HT-29 (cell line): ENCODE measurements around the gene GYPA. TPM values are rescaled to one million over a fixed set of nuclear protein-coding genes. Genes with fewer than 3 reads are reported as not detected.

Experiments
- total RNA-seq: library from RNA; depleted of rRNA; stranded (reverse); fragments of >200 nt; shearing (Covaris generic); gene quantifications from 2 replicates; pipeline ENCODE4 v1.2.3, GENCODE V29; 2014; rRNA removed

GYPA gene
- total RNA-seq, 1 experiment from 2014 or later, result not detected

Other genes starting within 250 kb of the GYPA start
- not detected in 2 replicates for gene GYPE, start 235.2 kb downstream of the GYPA start, total RNA-seq
- gene GYPB, start 121.3 kb downstream of the GYPA start, total RNA-seq, result not detected in 2 replicates